Naive thymus-derived CD4-positive, alpha-beta T cell (primary cell): ENCODE measurements around the gene ITSN1. TPM values are rescaled to one million over a fixed set of nuclear protein-coding genes. Genes with fewer than 3 reads are reported as not detected.

Experiments used
- ATAC-seq: fragments of 150-1000 bp; cut with Tn5 transposase; 2 replicates; pipeline ENCODE4 v1.10.0; 2021; ENCODE audit warnings: mild to moderate bottlenecking, moderate library complexity
- CTCF ChIA-PET: fragments of 350-600 bp; sonication (Branson Sonifier 250); formaldehyde crosslinking; loops from one replicate; lab custom pipeline; 2021; ENCODE audit warnings: antibody characterized with exemption; lab: Charles Lee
- POLR2A ChIA-PET: fragments of 350-600 bp; sonication (Branson Sonifier 250); formaldehyde crosslinking; loops from one replicate; lab custom pipeline; 2021; ENCODE audit warnings: antibody characterized with exemption, inconsistent platforms; lab: Charles Lee
- DNase-seq, 9 donors: peaks; one replicate each; pipeline versions ENCODE4 v3.0.0 to v3.0.0-alpha.2; 2020 to 2022; ENCODE audit warnings: mixed read lengths in 1 of 9
- H3K27ac ChIP-seq: one replicate; pipeline ENCODE4 v1.7.0; 2013; ENCODE audit warnings: mild to moderate bottlenecking, low read depth, low read length, moderate library complexity
- H3K27me3 ChIP-seq, 2 donors: one replicate each; pipeline ENCODE4 v1.7.0; 2013; ENCODE audit warnings: low read length in 2 of 2, mild to moderate bottlenecking in 2 of 2, moderate library complexity in 2 of 2; ENCODE audit not compliant: control insufficient read depth in 2 of 2, insufficient read depth in 2 of 2
- H3K36me3 ChIP-seq, 3 experiments: 1 replicate in 2 of 3; 2 replicates in 1 of 3; pipeline ENCODE4 v1.7.0; 2013; ENCODE audit warnings: low read length in 3 of 3, mild to moderate bottlenecking in 3 of 3, moderate library complexity in 1 of 3; ENCODE audit not compliant: insufficient read depth in 3 of 3, control insufficient read depth in 2 of 3
- H3K4me1 ChIP-seq, 2 donors: one replicate each; pipeline ENCODE4 v1.7.0; 2013; ENCODE audit warnings: low read length in 2 of 2, mild to moderate bottlenecking in 2 of 2, moderate library complexity in 1 of 2; ENCODE audit not compliant: control insufficient read depth in 2 of 2, insufficient read depth in 2 of 2
- H3K4me3 ChIP-seq: 2 replicates; pipeline ENCODE4 v1.7.0; 2013; ENCODE audit warnings: mild to moderate bottlenecking, low read length
- H3K9me3 ChIP-seq, 3 experiments: 1 replicate in 2 of 3; 2 replicates in 1 of 3; pipeline ENCODE4 v1.7.0; 2013; ENCODE audit warnings: low read length in 3 of 3; ENCODE audit not compliant: control insufficient read depth in 2 of 3
- H3K27ac Mint-ChIP-seq, 9 donors: one replicate each; pipeline ENCODE4 v1.8.0; 2020 to 2022; ENCODE audit warnings: mixed read lengths in 9 of 9, mild to moderate bottlenecking in 8 of 9, moderate library complexity in 5 of 9, inconsistent platforms in 2 of 9
- H3K27me3 Mint-ChIP-seq, 5 donors: one replicate each; pipeline ENCODE4 v1.8.0; 2021 to 2022; ENCODE audit warnings: mixed read lengths in 5 of 5, mild to moderate bottlenecking in 1 of 5
- H3K36me3 Mint-ChIP-seq, 5 donors: one replicate each; pipeline ENCODE4 v1.8.0; 2020 to 2022; ENCODE audit warnings: mixed read lengths in 5 of 5, mild to moderate bottlenecking in 3 of 5, inconsistent platforms in 1 of 5
- H3K4me1 Mint-ChIP-seq, 7 donors: one replicate each; pipeline ENCODE4 v1.8.0; 2020 to 2022; ENCODE audit warnings: mixed read lengths in 7 of 7, mild to moderate bottlenecking in 3 of 7, inconsistent platforms in 1 of 7
- H3K4me3 Mint-ChIP-seq, 10 donors: one replicate each; pipeline ENCODE4 v1.8.0; 2020 to 2022; ENCODE audit warnings: mild to moderate bottlenecking in 10 of 10, mixed read lengths in 10 of 10, moderate library complexity in 6 of 10, inconsistent platforms in 2 of 10
- H3K9me3 Mint-ChIP-seq, 11 donors: one replicate each; pipeline ENCODE4 v1.8.0; 2020 to 2022; ENCODE audit warnings: mixed read lengths in 11 of 11, mild to moderate bottlenecking in 4 of 11, inconsistent platforms in 1 of 11, moderate library complexity in 1 of 11
- intact Hi-C, 2 donors: fragments of 100-400 bp; cut with micrococcal nuclease; formaldehyde crosslinking; loops; one replicate each; pipeline ENCODE4 v1.15.1; 2023
- polyA plus RNA-seq, 2 donors: library from polyadenylated mRNA; unstranded; fragments of 300-500 nt; fragmentation: Illumina TruSeq; gene quantifications; one replicate each; pipeline ENCODE4 v1.2.3, GENCODE V29; 2021
- total RNA-seq, 6 experiments: library from RNA in 5 of 6; stranded (reverse) in 5 of 6; gene quantifications; 1 replicate in 5 of 6; 2 replicates in 1 of 6; pipeline ENCODE4 v1.2.3 and lab custom pipeline; 2021 to 2026

Gene ITSN1
- total and polyA plus RNA-seq, 7 experiments from 2014 or later = 1.2 to 8.6 (median 3.2) TPM

DNA sequence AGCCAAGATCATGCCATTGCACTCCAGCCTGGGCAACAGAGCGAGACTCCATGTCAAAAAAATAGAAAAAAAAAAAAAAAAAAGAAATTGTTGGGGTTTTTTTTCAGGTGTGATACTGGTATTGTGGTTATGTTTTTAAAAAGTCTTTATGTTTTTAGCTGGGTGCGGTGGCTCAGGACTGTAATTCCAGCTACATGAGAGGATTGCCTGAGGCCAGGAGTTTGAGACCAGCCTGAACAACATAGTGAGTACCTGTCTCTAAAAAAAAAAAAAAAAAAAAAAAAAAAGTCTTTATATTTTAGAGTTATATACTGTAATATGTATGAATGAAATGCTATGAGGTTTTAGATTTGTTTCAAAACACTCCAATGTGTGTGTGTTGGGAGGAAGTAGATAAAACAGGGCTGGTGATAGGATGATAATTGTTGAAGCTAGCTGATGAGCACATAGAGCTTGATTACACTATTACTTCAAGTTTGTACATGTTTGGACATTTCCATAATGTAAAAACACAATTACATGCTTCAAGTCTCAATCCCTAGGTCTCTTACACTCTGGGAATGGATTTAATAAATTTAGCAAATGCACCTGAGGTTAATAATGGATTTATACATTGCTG, 303.5 kb downstream of the ITSN1 start:
- CTCF ChIA-PET = interaction anchor here (0.6 kb wide), 2 partner anchors 132 to 258 kb away, joined by 3 read pairs; no protein-coding TSS in a partner anchor

DNA sequence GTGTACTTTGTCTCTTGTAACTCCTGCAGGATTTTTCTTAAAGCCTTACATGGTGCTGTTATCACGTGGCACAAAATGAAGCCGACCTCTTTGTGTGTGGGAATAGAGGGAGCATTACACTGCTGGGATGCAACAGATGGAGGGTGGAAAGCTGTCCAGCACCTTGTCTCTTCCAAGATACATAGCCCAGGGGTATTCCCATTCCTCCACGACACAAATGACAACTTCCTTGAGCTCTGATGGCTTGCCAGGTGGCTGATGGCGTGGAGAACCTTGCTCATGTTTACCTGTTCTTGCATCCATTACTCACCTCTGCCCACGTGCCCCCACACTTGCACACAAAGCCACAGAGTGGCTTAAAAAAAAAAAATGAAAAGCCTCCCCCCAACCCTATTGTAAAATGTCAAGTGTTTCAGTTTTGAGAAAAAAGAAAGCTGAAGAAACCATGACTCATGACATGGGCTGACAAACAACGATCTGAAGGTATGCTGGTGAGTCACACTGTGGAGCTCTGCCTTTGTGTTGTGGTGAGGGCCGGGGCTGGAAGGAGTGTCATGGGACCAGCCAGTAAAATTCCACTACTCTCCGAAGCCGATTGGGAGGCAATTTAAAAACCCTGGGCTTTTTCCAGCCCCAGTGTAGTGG, 305.3 kb downstream of the ITSN1 start:
- peak overlapping the region; percentile 38 for H3K4me3 ChIP-seq
- H3K27me3 ChIP-seq = no peaks in the 10 kb centered on the region
- peaks cover 53 to 85% (median 77%) of the 10 kb centered on the region in 7 donors for H3K4me1 Mint-ChIP-seq
- H3K4me3 Mint-ChIP-seq = peak overlapping the region; percentile 71 to 87 (median 78)
- H3K27me3 Mint-ChIP-seq = peaks cover 0 to 6% (median 0%) of the 10 kb centered on the region in 5 donors
- H3K36me3 Mint-ChIP-seq = peaks cover 8 to 62% (median 28%) of the 10 kb centered on the region in 5 donors
- CTCF ChIA-PET = interaction anchor here (0.7 to 6.6 kb wide), 6 partner anchors 10 to 399 kb away, joined by 4 to 48 read pairs (median 26); partner anchors contain the start of genes MRPS6 and SLC5A3
- POLR2A ChIA-PET = interaction anchor here (0.6 to 13.9 kb wide), 25 partner anchors 9 to 1027 kb away, joined by 3 to 502 read pairs (median 4); partner anchors contain the start of genes MRPS6 and SLC5A3
- H3K9me3 Mint-ChIP-seq = peaks cover 0 to 17% (median 5%) of the 10 kb centered on the region in 11 donors
- ATAC-seq (peak; percentile 76), DNase-seq (peak; percentile 47 to 95 (median 84))
- peaks cover 56 to 64% of the 10 kb centered on the region in 2 donors for H3K4me1 ChIP-seq
- peaks cover 0 to 7% (median 0%) of the 10 kb centered on the region in 3 experiments for H3K9me3 ChIP-seq
- intact Hi-C loops = loop anchor here (1.0 to 10.0 kb wide), 16 partner anchors 10 to 941 kb away; partner anchors contain the start of genes ATP5PO (in 2 of the 2), GART (in 1 of the 2), MRPS6 (in 1 of the 2) and RCAN1 (in 1 of the 2)
- peaks cover 0 to 13% (median 6%) of the 10 kb centered on the region in 3 experiments for H3K36me3 ChIP-seq
- peak overlapping the region; percentile 93 for H3K27ac ChIP-seq
- peak overlapping the region; percentile 98 to 100 (median 98) for H3K27ac Mint-ChIP-seq

More for the DNA sequence above, 303.5 kb downstream of the ITSN1 start:
- H3K4me3 ChIP-seq = no peak overlapping the region
- peak overlapping the region; percentile 41 for H3K27ac ChIP-seq
- peak overlapping the region in 8 of 10 donors; percentile 17 to 87 (median 48) for H3K4me3 Mint-ChIP-seq
- peaks cover 0 to 7% (median 0%) of the 10 kb centered on the region in 3 experiments for H3K9me3 ChIP-seq
- H3K4me1 Mint-ChIP-seq = peaks cover 46 to 81% (median 73%) of the 10 kb centered on the region in 7 donors
- H3K36me3 ChIP-seq = peaks cover 0 to 13% (median 6%) of the 10 kb centered on the region in 3 experiments
- H3K27me3 Mint-ChIP-seq = peaks cover 0 to 6% (median 0%) of the 10 kb centered on the region in 5 donors
- POLR2A ChIA-PET = interaction anchor here (0.6 to 13.9 kb wide), 5 partner anchors 10 to 147 kb away, joined by 3 to 502 read pairs (median 3); no protein-coding TSS in a partner anchor
- H3K27ac Mint-ChIP-seq = peak overlapping the region; percentile 98 to 100 (median 98)
- DNase-seq (peak in 5 of 9 donors; percentile 35 to 62 (median 52)), ATAC-seq (no peak)
- intact Hi-C loops = loop anchor here (2.0 to 10.0 kb wide), 4 partner anchors 13 to 249 kb away; no protein-coding TSS in a partner anchor
- H3K27me3 ChIP-seq = no peaks in the 10 kb centered on the region
- H3K9me3 Mint-ChIP-seq = peaks cover 0 to 15% (median 5%) of the 10 kb centered on the region in 11 donors
- H3K36me3 Mint-ChIP-seq = peaks cover 8 to 65% (median 25%) of the 10 kb centered on the region in 5 donors
- H3K4me1 ChIP-seq = peaks cover 50% of the 10 kb centered on the region in 2 donors

- H3K4me3 ChIP-seq = peak overlapping the region; percentile 38
Measured at GRCh38 chr21:33948096-33948950, 306.0 kb downstream of the ITSN1 start.

GRCh38 chr21:33948951-33949444, 306.7 kb downstream of the ITSN1 start:
- Mint-ChIP-seq H3K36me3 (peaks cover 8 to 62% (median 18%) of the 10 kb centered on the region in 5 donors), H3K4me3 (peak overlapping the region; percentile 71 to 87 (median 84)), H3K9me3 (peaks cover 0 to 17% (median 5%) of the 10 kb centered on the region in 11 donors), H3K27ac (peak overlapping the region; percentile 98 to 100 (median 98)), H3K27me3 (peaks cover 0 to 6% (median 0%) of the 10 kb centered on the region in 5 donors), H3K4me1 (peaks cover 53 to 90% (median 78%) of the 10 kb centered on the region in 7 donors)
- CTCF ChIA-PET = interaction anchor here (0.6 to 6.6 kb wide), 10 partner anchors 10 to 469 kb away, joined by 3 to 48 read pairs (median 4); partner anchors contain the start of genes MRPS6, SLC5A3 and TMEM50B
- H3K27ac ChIP-seq = peak overlapping the region; percentile 93
- no peaks in the 10 kb centered on the region for H3K27me3 ChIP-seq
- no peak for DNase-seq
- H3K36me3 ChIP-seq = peaks cover 0 to 4% (median 0%) of the 10 kb centered on the region in 3 experiments
- peaks cover 55 to 67% of the 10 kb centered on the region in 2 donors for H3K4me1 ChIP-seq
- POLR2A ChIA-PET = interaction anchor here (0.6 to 13.9 kb wide), 27 partner anchors 10 to 1098 kb away, joined by 3 to 502 read pairs (median 5); partner anchors contain the start of genes MRPS6 and SLC5A3
- H3K9me3 ChIP-seq = peaks cover 0 to 7% (median 0%) of the 10 kb centered on the region in 3 experiments
- intact Hi-C loops = loop anchor here (1.0 to 10.0 kb wide), 11 partner anchors 26 to 940 kb away; partner anchors contain the start of genes ATP5PO (in 2 of the 2), GART (in 1 of the 2), MRPS6 (in 1 of the 2) and RCAN1 (in 1 of the 2)
- ATAC-seq = no peak
- H3K4me3 ChIP-seq = peak overlapping the region; percentile 36

More at GRCh38 chr21:33948096-33948950, 306.0 kb downstream of the ITSN1 start:
- intact Hi-C loops = loop anchor here (1.0 to 10.0 kb wide), 11 partner anchors 27 to 940 kb away; partner anchors contain the start of genes ATP5PO (in 2 of the 2), GART (in 1 of the 2), MRPS6 (in 1 of the 2) and RCAN1 (in 1 of the 2)
- ChIA-PET POLR2A (interaction anchor here (0.6 to 13.9 kb wide), 35 partner anchors 9 to 1099 kb away, joined by 3 to 502 read pairs (median 5); partner anchors contain the start of genes MRPS6 and SLC5A3), CTCF (interaction anchor here (0.6 to 6.6 kb wide), 12 partner anchors 11 to 468 kb away, joined by 3 to 48 read pairs (median 4); partner anchors contain the start of genes MRPS6, SLC5A3 and TMEM50B)
- peaks cover 8 to 65% (median 25%) of the 10 kb centered on the region in 5 donors for H3K36me3 Mint-ChIP-seq
- ATAC-seq (peak; percentile 76), DNase-seq (peak; percentile 50 to 94 (median 90))
- peaks cover 0 to 6% (median 0%) of the 10 kb centered on the region in 5 donors for H3K27me3 Mint-ChIP-seq
- peak overlapping the region; percentile 93 for H3K27ac ChIP-seq
- peaks cover 53 to 88% (median 77%) of the 10 kb centered on the region in 7 donors for H3K4me1 Mint-ChIP-seq
- peaks cover 0 to 11% (median 4%) of the 10 kb centered on the region in 3 experiments for H3K36me3 ChIP-seq
- H3K4me1 ChIP-seq = peaks cover 54 to 69% of the 10 kb centered on the region in 2 donors
- peaks cover 0 to 17% (median 5%) of the 10 kb centered on the region in 11 donors for H3K9me3 Mint-ChIP-seq
- H3K4me3 Mint-ChIP-seq = peak overlapping the region; percentile 71 to 87 (median 78)
- H3K27ac Mint-ChIP-seq = peak overlapping the region; percentile 98 to 100 (median 98)
- peaks cover 0 to 7% (median 0%) of the 10 kb centered on the region in 3 experiments for H3K9me3 ChIP-seq
- no peaks in the 10 kb centered on the region for H3K27me3 ChIP-seq
